Measurements from ENCODE around the gene TOMM20.
A peak's percentile ranks its signal among the peaks of the same experiment; 100 is the strongest.

TOMM20 gene

GRCh38 chr1:235128456-235129328, at the start of gene TOMM20:
Gene TOMM20 (minus strand): TSS chr1:235128837. CDS start chr1:235128715, 122 bp downstream.
- H3K4me3 ChIP-seq (ENCODE audit: low read length): peak within 1 kb of the TSS; percentile 98

DNA sequence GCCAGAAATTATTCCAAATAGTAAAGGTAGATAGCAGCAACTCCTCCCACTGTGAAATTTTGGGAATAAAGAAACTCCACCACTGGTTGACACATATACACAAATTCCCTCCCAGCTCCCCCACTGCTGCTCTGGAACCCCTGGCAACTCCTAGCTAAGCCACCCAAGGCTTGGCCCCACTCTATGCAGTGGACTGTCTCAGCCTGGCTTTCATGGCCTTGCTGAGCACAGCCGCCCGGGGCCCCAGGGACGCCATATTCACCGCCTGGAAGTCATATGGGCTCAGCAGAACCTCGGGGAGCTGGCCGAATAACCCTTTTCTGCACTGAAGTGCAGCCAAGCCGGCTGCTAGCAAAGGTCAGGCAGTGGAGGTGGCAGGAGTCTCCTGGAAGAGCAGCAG, 47.8 kb upstream of the TOMM20 start:
- no peak for DNase-seq (ENCODE audit: low read depth)
- H3K4me3 ChIP-seq (ENCODE audit: low read length): no peak overlapping the region
- TF ChIP-seq CTCF (conservative IDR thresholded peaks at IDR 0.05; ENCODE audit: low read length): no peak

More at GRCh38 chr1:235128456-235129328, at the start of gene TOMM20:
- TF ChIP-seq CTCF (conservative IDR thresholded peaks at IDR 0.05; ENCODE audit: low read length): no peak
- DNase-seq (ENCODE audit: low read depth): peak; percentile 98

DNA sequence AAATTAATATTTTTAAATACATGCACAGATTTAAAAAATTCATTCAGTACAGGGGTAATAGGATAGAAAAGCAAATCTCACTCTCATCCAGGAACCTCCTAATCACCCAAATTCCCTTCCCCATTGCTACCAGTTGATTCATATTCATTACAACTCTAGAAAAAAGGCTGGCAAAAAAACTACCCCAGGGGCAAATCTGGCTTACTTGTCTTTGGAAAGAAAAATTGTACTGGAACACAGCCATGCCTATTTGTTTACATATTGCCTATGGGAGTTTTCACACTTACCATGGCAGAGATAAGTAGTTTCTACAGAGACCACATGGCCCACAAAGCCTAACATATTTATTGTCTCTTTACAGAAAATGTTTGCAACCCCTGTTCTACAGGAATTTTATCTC, 41.3 kb upstream of the TOMM20 start:
- DNase-seq (ENCODE audit: low read depth): no peak
- TF ChIP-seq CTCF (conservative IDR thresholded peaks at IDR 0.05; ENCODE audit: low read length): no peak
- no peak overlapping the region for H3K4me3 ChIP-seq (ENCODE audit: low read length)

- no peak for TF ChIP-seq CTCF (conservative IDR thresholded peaks at IDR 0.05; ENCODE audit: low read length)
- no peak for DNase-seq (ENCODE audit: low read depth)
- H3K4me3 ChIP-seq (ENCODE audit: low read length): no peak overlapping the region
These were observed 39.7 kb upstream of the TOMM20 start for GRCh38 chr1:235168375-235168774.

GRCh38 chr1:235161685-235162327, 33.2 kb upstream of the TOMM20 start:
- DNase-seq (ENCODE audit: low read depth): no peak
- TF ChIP-seq CTCF (conservative IDR thresholded peaks at IDR 0.05; ENCODE audit: low read length): no peak
- peak overlapping the region; percentile 95 for H3K4me3 ChIP-seq (ENCODE audit: low read length)

- DNase-seq (ENCODE audit: low read depth): peak; percentile 88
These were observed 32.5 kb upstream of the TOMM20 start, which contains the start of gene RBM34 for GRCh38 chr1:235160957-235161684. Gene RBM34 (minus strand): TSS chr1:235161250. CDS start chr1:235161226, 24 bp downstream.

More at GRCh38 chr1:235160957-235161684, 32.5 kb upstream of the TOMM20 start, which contains the start of gene RBM34:
- TF ChIP-seq CTCF (conservative IDR thresholded peaks at IDR 0.05; ENCODE audit: low read length): peak; percentile 22
- peak within 1 kb of the TSS; percentile 95 for H3K4me3 ChIP-seq (ENCODE audit: low read length)

Measured in AG10803 (cell line).